HEK293T (cell line): ENCODE data around the gene BTNL3.

ENCODE experiments used
- ARNT ChIP-seq: fragments of 450-650 bp; IDR thresholded peaks from 2 replicates; pipeline ENCODE4 v1.6.1; 2017; ENCODE audit warnings: mild to moderate bottlenecking
- ELF4 ChIP-seq: fragments of 450-650 bp; IDR thresholded peaks from 2 replicates; pipeline ENCODE4 v1.6.1; 2017; ENCODE audit warnings: antibody characterized with exemption
- FOXK2 ChIP-seq: fragments of 450-650 bp; IDR thresholded peaks from 2 replicates; pipeline ENCODE4 v1.6.1; 2016; ENCODE audit warnings: mild to moderate bottlenecking
- FOXM1 ChIP-seq: fragments of 450-650 bp; IDR thresholded peaks from 2 replicates; pipeline ENCODE4 v1.6.1; 2017; ENCODE audit warnings: mild to moderate bottlenecking, borderline replicate concordance
- L3MBTL2 ChIP-seq: fragments of 450-650 bp; conservative IDR thresholded peaks from 2 replicates; pipeline ENCODE4 v1.6.1; 2016; ENCODE audit warnings: mild to moderate bottlenecking
- PKNOX1 ChIP-seq: fragments of 450-650 bp; IDR thresholded peaks from 2 replicates; pipeline ENCODE4 v1.6.1; 2016
- SP1 ChIP-seq: fragments of 450-650 bp; IDR thresholded peaks from 2 replicates; pipeline ENCODE4 v1.6.1; 2017
- TARDBP ChIP-seq: fragments of 450-650 bp; IDR thresholded peaks from 2 replicates; pipeline ENCODE4 v1.6.1; 2016

GRCh38 chr5:180969406-180969805 is 19.2 kb upstream of the BTNL3 start:
- TF ChIP-seq FOXM1 (no peak), SP1 (no peak), PKNOX1 (no peak), ARNT (no peak), FOXK2 (no peak), L3MBTL2 (no peak), ELF4 (no peak), TARDBP (no peak)
